ENCODE data around the gene FCF1. TPM values are rescaled to one million over a fixed set of nuclear protein-coding genes. Genes with fewer than 3 reads are reported as not detected.

The FCF1 gene
- total and polyA plus RNA-seq, 9 of the 15 experiments (the other 6 are each of a cell fraction or from before 2014, with no cell fraction given), result 6.8 to 91.9 (median 40.0) TPM

- TF ChIP-seq ARID4B (CRISPR knock-in tag; IDR thresholded peaks at IDR 0.05), result no peak
- no peak for TF ChIP-seq ZSCAN32 (CRISPR knock-in tag; IDR thresholded peaks at IDR 0.05)
- TF ChIP-seq HLTF (IDR thresholded peaks at IDR 0.05), result no peak
- no peak for TF ChIP-seq SAFB2 (IDR thresholded peaks at IDR 0.05; ENCODE audit: borderline replicate concordance, low read depth, low read length, severe bottlenecking)
- no peak for TF ChIP-seq ZNF740 (CRISPR knock-in tag; IDR thresholded peaks at IDR 0.05)
- TF ChIP-seq ZNF740 (tag; IDR thresholded peaks at IDR 0.05), result no peak
- TF ChIP-seq TOE1 (IDR thresholded peaks at IDR 0.05; ENCODE audit: borderline replicate concordance), result no peak
- no peak for TF ChIP-seq TOE1 (CRISPR knock-in tag; IDR thresholded peaks at IDR 0.05; ENCODE audit: borderline replicate concordance, low read depth)
- TF ChIP-seq PBX2 (CRISPR knock-in tag; IDR thresholded peaks at IDR 0.05; ENCODE audit: low read depth), result no peak
- TF ChIP-seq PBX2 (tag; conservative IDR thresholded peaks at IDR 0.05; ENCODE audit: low read depth), result peak; percentile 28; the same call in 1 of the 2 replicates
- no peak for TF ChIP-seq ZNF224 (CRISPR knock-in tag; IDR thresholded peaks at IDR 0.05)
- no peak for TF ChIP-seq E2F4 (CRISPR knock-in tag; IDR thresholded peaks at IDR 0.05; ENCODE audit: low read depth)
- TF ChIP-seq CHCHD3 (CRISPR knock-in tag; IDR thresholded peaks at IDR 0.05), result no peak
- no peak for TF ChIP-seq HMGN3 (IDR thresholded peaks at IDR 0.05; ENCODE audit: borderline replicate concordance, extremely low read depth, insufficient read length, low read depth, low read length)
- TF ChIP-seq HSF4 (CRISPR knock-in tag; IDR thresholded peaks at IDR 0.05; ENCODE audit: borderline replicate concordance), result no peak
- TF ChIP-seq TBP (optimal IDR thresholded peaks at IDR 0.05; ENCODE audit: low read depth, low read length), result no peak
- no peak for TF ChIP-seq POU5F1 (IDR thresholded peaks at IDR 0.05; ENCODE audit: borderline replicate concordance, low read depth, low read length, partially characterized antibody)
- no peak for TF ChIP-seq EHMT2 (IDR thresholded peaks at IDR 0.05)
- no peak for TF ChIP-seq CBFB (CRISPR knock-in tag; IDR thresholded peaks at IDR 0.05)
- TF ChIP-seq OTX1 (CRISPR knock-in tag; IDR thresholded peaks at IDR 0.05), result no peak
- no peak for TF ChIP-seq MTA1 (IDR thresholded peaks at IDR 0.05; ENCODE audit: borderline replicate concordance)
- TF ChIP-seq ARNT (IDR thresholded peaks at IDR 0.05), result no peak
Measured at GRCh38 chr14:74710480-74710879, 2.5 kb upstream of the FCF1 start (continued).
